Adipocyte (in vitro differentiated cells): ENCODE measurements around the gene MAP1LC3B.

Source experiments
- DNase-seq: peaks from one replicate; pipeline ENCODE4 v3.0.0-alpha.2; 2015; ENCODE audit warnings: low read depth
- H3K27me3 ChIP-seq: replicated peaks from 2 replicates; pipeline ENCODE4 v1.7.0; 2013; ENCODE audit warnings: mild to moderate bottlenecking, low read length, moderate library complexity; ENCODE audit not compliant: control insufficient read depth, insufficient read depth
- H3K36me3 ChIP-seq: 2 replicates; pipeline ENCODE4 v1.7.0; 2013; ENCODE audit warnings: low read length, mild to moderate bottlenecking, moderate library complexity; ENCODE audit not compliant: control insufficient read depth, insufficient read depth, severe bottlenecking
- H3K4me1 ChIP-seq: 2 replicates; pipeline ENCODE4 v1.7.0; 2013; ENCODE audit warnings: mild to moderate bottlenecking, low read length, moderate library complexity; ENCODE audit not compliant: control insufficient read depth, insufficient read depth
- H3K4me3 ChIP-seq: 2 replicates; pipeline ENCODE4 v1.7.0; 2013; ENCODE audit warnings: mild to moderate bottlenecking, low read length, moderate library complexity
- H3K9ac ChIP-seq: 2 replicates; pipeline ENCODE4 v1.7.0; 2013; ENCODE audit warnings: mild to moderate bottlenecking, low read length, moderate library complexity
- H3K9me3 ChIP-seq: 2 replicates; pipeline ENCODE4 v1.7.0; 2013; ENCODE audit warnings: mild to moderate bottlenecking, low read length, moderate library complexity; ENCODE audit not compliant: control insufficient read depth

Gene MAP1LC3B

DNA sequence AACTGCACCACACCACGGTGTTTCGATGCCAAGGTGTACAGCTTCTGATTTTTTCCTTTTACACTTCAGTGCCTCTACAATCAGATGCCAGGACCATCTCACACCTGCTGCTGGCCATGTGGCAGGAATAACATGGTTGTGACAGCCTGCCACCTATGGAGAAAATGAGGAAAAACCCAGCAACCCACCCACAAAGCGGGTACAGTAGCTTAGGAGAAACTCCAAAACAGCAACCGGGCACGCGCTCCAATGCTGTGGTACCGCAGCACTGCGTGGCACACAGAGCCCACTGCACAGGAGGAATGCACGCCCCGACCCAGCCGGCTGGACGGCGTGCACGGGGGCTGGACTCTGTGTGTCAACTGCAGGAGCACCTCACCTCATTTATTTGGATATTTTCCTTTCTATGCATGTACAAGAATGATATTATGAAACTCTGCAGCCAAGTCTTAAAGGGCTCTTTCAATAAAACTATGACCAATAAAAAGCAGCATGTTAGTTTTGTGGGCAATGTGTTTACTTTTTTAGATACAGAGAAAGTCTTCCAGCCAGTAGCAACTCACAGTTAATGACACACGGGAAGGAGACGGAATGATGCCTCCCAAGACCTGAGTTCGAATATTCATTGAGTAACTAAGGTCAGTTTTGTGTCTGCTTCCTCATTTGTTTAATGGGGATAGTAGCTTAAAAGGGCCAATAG, 45.9 kb downstream of the MAP1LC3B start:
- Histone ChIP-seq H3K27me3 (no peaks in the 10 kb centered on the region), H3K36me3 (peaks cover 13% of the 10 kb centered on the region), H3K4me1 (peaks cover 26% of the 10 kb centered on the region), H3K9me3 (no peaks in the 10 kb centered on the region), H3K9ac (no peak overlapping the region), H3K4me3 (no peak overlapping the region)
- DNase-seq, result no peak

DNA sequence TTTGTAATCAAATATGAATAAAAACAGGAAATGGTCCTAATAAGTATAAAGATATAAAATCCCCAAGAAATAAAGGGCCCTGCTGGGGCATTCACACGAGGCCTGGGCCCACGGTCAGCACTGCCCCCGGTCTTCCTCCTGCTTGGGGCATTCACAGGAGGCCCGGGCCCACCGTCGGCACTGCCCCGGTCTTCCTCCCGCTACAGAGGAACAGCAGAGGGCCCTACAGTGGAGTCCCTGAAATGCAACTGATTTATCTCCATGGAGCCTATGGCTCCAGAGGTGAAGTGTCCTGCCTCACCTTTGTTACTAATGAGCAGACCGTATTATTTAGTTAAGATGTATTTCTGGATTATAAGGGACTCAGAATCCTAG, 46.5 kb downstream of the MAP1LC3B start:
- H3K4me1 ChIP-seq, result peaks cover 26% of the 10 kb centered on the region
- no peak for DNase-seq
- no peak overlapping the region for H3K9ac ChIP-seq
- H3K4me3 ChIP-seq, result no peak overlapping the region
- peaks cover 13% of the 10 kb centered on the region for H3K36me3 ChIP-seq
- H3K9me3 ChIP-seq, result no peaks in the 10 kb centered on the region
- H3K27me3 ChIP-seq, result no peaks in the 10 kb centered on the region

DNA sequence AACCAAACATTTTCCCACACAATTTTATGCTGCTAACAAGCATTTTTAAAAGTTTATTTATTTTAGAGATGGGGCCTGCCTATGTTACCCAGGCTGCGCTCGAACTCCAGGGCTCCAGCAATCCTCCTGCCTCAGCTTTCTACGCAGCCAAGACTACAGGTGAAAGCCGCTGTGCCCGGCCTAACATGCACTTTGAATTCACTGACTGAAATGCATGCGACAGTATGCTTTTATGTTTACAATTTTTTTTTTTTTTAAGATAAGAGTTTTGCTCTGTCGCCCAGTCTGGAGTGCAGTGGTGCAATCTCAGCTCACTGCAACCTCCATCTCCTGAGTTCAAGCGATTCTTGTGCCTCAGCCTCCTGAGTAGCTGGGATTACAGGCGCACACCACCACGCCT, 47.8 kb downstream of the MAP1LC3B start:
- DNase-seq, result no peak
- Histone ChIP-seq H3K27me3 (no peaks in the 10 kb centered on the region), H3K4me3 (no peak overlapping the region), H3K4me1 (peaks cover 26% of the 10 kb centered on the region), H3K9me3 (no peaks in the 10 kb centered on the region), H3K9ac (no peak overlapping the region), H3K36me3 (peaks cover 23% of the 10 kb centered on the region)

DNA sequence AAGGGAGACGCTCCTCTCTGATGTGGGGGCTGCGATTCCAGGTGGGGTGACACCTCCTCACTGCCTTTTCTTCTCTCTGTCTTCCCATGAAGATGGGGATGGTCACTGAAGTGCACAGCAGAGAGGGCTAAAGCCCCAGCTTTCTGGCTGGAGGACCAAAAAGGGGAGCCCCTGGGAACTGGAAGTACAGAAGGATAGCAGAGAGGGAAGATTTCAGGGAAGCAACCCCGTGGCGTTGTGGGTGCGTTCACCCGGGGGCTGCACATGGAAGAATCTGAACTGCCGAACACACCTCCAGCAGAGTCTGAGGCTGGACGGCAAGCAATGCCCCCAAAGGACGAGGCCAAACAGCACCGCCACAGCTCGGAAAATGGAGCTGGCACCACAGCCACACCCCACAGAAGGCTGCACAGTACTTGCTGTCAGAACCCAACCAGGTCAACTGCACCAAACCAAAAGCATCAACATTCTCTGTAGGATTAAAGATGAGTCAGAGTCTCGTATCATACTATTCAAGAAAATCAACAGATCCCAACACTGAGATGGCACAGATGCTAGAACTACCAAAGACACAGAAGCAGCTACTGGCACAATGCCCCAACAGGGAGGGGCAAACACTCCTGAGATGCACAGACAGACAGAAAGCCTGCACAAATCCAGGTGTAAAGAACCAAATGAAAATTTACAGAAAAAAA, 49.9 kb downstream of the MAP1LC3B start:
- no peak overlapping the region for H3K9ac ChIP-seq
- H3K4me1 ChIP-seq, result peaks cover 6% of the 10 kb centered on the region
- H3K9me3 ChIP-seq, result no peaks in the 10 kb centered on the region
- H3K36me3 ChIP-seq, result peaks cover 39% of the 10 kb centered on the region
- no peak overlapping the region for H3K4me3 ChIP-seq
- DNase-seq, result peak; percentile 7
- no peaks in the 10 kb centered on the region for H3K27me3 ChIP-seq

DNA sequence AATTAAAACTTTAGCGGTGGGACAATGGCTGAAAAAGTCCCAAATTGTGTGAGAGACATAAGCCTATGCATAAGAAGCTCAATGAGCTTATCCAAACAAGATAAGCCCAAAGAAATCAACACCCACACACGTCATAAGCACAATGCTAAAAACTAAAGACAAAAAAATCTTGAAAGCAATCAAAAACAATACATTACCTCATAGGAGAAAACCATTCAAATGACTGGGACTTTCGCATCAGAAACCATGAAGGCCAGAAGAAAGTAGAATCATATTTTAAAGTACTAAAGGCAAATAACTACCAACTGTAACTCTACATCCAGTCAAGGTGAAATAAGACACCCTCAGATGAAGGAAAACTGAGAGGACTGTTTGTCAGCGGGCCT, 50.4 kb downstream of the MAP1LC3B start:
- Histone ChIP-seq H3K36me3 (peaks cover 41% of the 10 kb centered on the region), H3K4me3 (no peak overlapping the region), H3K27me3 (no peaks in the 10 kb centered on the region), H3K9ac (no peak overlapping the region), H3K9me3 (no peaks in the 10 kb centered on the region), H3K4me1 (peaks cover 6% of the 10 kb centered on the region)
- no peak for DNase-seq

DNA sequence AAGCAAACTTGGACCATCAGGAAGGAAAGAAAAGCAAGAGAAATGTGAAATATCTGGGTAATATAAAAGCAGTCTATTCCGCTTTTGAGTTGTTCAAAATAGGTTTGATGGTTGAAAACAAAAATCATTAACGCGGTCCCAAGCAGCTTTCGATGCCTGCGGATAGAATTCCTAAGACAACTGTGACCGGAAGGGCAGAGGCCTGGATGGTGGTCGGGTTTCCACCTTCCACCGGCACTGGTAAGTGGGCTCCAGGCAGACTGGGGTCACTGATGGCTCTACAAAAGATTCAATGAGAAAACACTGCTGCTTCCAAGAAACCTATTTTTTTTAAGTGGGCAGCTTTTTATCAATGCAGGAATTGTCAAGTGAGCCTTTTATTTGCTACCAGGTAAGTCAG, 50.9 kb downstream of the MAP1LC3B start:
- H3K4me3 ChIP-seq, result no peak overlapping the region
- H3K27me3 ChIP-seq, result no peaks in the 10 kb centered on the region
- H3K4me1 ChIP-seq, result peaks cover 6% of the 10 kb centered on the region
- H3K9ac ChIP-seq, result no peak overlapping the region
- no peak for DNase-seq
- peaks cover 44% of the 10 kb centered on the region for H3K36me3 ChIP-seq
- H3K9me3 ChIP-seq, result no peaks in the 10 kb centered on the region

DNA sequence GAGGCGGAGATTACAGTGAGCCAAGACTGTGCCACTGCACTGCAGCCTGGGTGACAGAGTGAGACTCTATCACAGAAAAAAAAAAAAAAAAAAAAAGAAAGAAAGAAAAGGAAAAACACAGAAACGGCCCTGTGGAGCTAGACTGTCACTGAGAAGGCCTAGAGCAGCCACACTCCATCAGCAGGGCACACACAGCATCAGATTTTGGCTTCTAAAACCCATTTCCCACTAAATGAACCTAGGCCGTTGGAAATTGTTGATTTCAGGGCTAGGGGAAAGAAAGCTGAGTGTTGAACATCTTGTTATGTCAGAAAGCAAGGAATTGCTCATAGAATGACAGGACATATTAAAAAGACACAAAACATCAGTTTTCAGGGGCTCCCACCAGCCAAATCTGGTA, 51.8 kb downstream of the MAP1LC3B start:
- Histone ChIP-seq H3K9ac (no peak overlapping the region), H3K27me3 (no peaks in the 10 kb centered on the region), H3K4me1 (peaks cover 3% of the 10 kb centered on the region), H3K36me3 (peaks cover 53% of the 10 kb centered on the region), H3K9me3 (no peaks in the 10 kb centered on the region), H3K4me3 (no peak overlapping the region)
- DNase-seq, result no peak

DNA sequence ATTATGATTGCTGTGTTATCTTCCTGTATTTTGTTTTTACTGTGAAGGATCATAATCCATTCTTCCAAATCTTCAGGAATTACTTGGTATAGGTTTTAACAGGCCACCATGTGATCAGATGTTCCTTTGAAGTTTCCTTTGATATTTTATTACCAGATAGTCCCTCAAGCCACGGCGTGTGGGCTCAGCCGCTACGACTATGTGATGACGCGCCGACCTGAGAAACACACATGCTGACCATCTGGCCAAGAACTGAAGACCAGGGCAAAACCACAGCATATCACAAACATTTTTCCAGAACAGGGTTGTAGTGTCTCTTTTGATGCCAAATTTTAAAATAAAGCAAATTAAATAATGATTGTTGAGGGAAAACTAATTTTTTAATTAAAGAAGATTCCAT, 53.4 kb downstream of the MAP1LC3B start:
- Histone ChIP-seq H3K4me3 (no peak overlapping the region), H3K4me1 (no peaks in the 10 kb centered on the region), H3K9ac (no peak overlapping the region), H3K36me3 (peaks cover 60% of the 10 kb centered on the region), H3K27me3 (no peaks in the 10 kb centered on the region), H3K9me3 (no peaks in the 10 kb centered on the region)
- DNase-seq, result no peak

DNA sequence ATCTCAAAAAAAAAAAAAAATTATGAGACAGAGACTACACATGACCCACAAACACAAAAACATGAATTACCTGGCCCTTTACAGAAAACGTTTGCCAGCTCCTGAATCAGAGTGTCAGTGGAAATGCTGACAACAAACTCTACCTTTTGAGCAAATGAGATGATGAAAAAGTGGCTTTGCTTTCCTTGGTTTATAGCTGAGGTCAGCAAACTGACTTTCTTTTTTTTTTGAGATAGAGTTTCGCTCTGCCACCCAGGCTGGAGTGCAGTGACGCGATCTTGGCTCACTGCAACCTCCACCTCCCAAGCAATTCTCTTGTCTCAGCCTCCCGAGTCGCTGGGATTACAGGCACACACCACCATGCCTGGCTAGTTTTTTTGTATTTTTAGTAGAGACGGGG, 54.3 kb downstream of the MAP1LC3B start:
- peaks cover 62% of the 10 kb centered on the region for H3K36me3 ChIP-seq

DNA sequence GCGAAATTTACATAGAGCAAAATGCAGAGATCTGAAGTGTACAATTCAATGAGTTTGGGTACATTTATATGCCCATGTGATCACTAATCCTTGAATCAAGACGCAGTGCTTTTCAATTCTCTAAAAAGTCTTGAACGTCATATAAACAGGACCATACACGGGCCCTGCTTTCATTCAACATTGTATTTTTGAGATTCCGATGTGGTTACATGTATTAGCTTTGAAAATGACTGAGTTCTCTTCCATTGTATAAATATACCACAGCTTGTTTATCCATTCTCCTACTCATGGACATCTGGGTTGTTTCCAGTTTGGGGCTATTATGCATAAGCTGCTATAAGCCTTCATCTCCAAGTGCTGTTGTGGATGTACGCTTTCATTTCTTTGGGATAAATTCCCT, 55.2 kb downstream of the MAP1LC3B start:
- peak; percentile 74 for DNase-seq
- no peak overlapping the region for H3K9ac ChIP-seq
- H3K4me3 ChIP-seq, result no peak overlapping the region
- H3K4me1 ChIP-seq, result no peaks in the 10 kb centered on the region
- H3K27me3 ChIP-seq, result no peaks in the 10 kb centered on the region
- no peaks in the 10 kb centered on the region for H3K9me3 ChIP-seq
- H3K36me3 ChIP-seq, result peaks cover 68% of the 10 kb centered on the region

More for the DNA sequence above, 54.3 kb downstream of the MAP1LC3B start:
- Histone ChIP-seq H3K27me3 (no peaks in the 10 kb centered on the region), H3K4me3 (no peak overlapping the region), H3K9ac (no peak overlapping the region), H3K9me3 (no peaks in the 10 kb centered on the region), H3K4me1 (no peaks in the 10 kb centered on the region)
- DNase-seq, result no peak

DNA sequence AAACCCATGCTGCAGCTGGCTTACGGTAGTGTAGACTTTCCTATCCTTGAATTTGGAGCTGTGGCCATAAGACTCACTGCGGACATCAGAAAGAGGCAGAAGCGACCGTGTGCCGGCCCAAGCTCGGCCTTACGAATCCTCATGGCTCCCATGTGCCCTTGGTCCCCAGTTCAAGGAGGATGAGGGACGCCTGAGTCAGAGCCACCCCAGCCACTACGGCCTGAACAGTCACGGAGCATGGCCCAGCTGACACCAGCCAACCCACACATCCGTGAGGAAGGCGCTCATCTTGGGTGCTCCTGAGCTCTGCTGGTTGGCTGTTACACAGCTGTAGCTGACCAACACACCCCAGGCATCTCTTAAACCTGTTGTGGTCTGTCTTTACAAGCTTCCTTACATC, 56.7 kb downstream of the MAP1LC3B start:
- Histone ChIP-seq H3K36me3 (peaks cover 68% of the 10 kb centered on the region), H3K4me1 (no peaks in the 10 kb centered on the region)
- DNase-seq, result no peak

More for the DNA sequence above, 56.7 kb downstream of the MAP1LC3B start:
- Histone ChIP-seq H3K27me3 (no peaks in the 10 kb centered on the region), H3K4me3 (no peak overlapping the region), H3K9ac (no peak overlapping the region), H3K9me3 (no peaks in the 10 kb centered on the region)
